IPS-NIHi7 (cell line): Measurements from ENCODE around the gene PAN3.
"Not testable (repeated sequence)": the region's sequence is repeated elsewhere in the genome, so short reads cannot be mapped to it uniquely, and the experiment has no call there.

Experiments
- DNase-seq: peaks from one replicate; pipeline ENCODE4 v3.0.0; 2012; ENCODE audit warnings: mixed read lengths; ENCODE audit errors: extremely low spot score

PAN3 gene, protein sequence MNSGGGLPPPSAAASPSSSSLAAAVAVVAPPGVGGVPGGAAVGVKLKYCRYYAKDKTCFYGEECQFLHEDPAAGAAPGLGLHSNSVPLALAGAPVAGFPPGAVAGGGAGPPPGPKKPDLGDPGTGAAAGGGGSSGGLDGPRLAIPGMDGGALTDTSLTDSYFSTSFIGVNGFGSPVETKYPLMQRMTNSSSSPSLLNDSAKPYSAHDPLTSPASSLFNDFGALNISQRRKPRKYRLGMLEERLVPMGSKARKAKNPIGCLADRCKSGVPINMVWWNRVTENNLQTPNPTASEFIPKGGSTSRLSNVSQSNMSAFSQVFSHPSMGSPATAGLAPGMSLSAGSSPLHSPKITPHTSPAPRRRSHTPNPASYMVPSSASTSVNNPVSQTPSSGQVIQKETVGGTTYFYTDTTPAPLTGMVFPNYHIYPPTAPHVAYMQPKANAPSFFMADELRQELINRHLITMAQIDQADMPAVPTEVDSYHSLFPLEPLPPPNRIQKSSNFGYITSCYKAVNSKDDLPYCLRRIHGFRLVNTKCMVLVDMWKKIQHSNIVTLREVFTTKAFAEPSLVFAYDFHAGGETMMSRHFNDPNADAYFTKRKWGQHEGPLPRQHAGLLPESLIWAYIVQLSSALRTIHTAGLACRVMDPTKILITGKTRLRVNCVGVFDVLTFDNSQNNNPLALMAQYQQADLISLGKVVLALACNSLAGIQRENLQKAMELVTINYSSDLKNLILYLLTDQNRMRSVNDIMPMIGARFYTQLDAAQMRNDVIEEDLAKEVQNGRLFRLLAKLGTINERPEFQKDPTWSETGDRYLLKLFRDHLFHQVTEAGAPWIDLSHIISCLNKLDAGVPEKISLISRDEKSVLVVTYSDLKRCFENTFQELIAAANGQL

DNA sequence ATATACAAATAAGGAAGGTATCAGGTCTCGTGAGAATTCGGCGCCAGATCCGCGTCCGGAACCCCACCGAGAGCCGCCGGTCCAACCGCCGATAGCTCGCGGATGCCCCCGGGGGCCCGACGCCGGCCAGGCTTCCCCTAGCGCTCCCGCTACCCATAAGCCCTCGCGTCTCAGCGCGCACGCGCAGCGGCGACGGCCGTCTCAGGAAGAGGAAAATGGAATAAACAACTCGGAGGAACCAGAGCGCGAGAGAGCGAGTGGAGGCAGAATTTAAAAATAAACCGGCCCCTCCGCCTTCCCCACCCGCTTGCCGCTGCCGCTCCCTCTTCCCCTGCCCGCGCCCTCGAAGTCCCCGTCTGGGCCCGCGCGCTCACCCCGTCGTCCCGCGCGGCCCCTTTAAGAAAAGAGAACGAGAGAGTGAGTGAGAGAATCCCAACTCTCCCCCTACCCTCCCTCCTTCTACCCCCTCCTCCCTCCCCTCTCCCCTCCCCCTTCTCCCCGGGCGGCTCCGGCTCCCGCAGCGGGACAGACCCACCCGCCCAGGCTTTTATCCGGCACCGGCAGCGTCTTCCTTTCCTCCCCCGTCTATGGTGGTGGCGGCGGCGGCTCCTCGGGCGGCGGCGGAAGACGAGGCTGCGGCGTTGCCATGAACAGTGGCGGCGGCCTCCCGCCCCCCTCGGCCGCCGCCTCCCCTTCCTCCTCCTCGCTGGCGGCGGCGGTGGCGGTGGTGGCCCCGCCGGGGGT, at the start of gene PAN3:
Gene PAN3, plus strand, starts transcription at position 534 of the 744 bp plus-strand sequence. Its CDS starts 113 bp downstream, at position 647.
- DNase-seq, result peak; percentile 88

DNA sequence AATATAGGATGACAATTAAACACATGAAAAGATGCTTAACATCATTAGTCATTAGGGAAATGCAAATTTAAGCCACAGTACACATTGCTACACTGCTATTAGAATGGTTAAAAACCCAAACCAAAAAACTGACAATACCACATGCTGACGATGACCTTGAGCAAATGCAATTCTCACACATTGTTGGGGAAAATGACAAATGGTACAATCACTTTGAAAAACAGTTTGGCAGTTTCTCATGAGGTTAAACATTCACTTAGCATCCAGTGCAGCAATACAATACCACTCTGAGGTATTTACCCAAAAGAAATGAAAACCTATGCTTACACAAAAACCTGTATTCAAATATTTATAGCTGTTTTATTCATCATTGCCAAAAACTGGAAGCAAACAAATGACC, 49.3 kb upstream of the PAN3 start:
- no peak for DNase-seq

DNA sequence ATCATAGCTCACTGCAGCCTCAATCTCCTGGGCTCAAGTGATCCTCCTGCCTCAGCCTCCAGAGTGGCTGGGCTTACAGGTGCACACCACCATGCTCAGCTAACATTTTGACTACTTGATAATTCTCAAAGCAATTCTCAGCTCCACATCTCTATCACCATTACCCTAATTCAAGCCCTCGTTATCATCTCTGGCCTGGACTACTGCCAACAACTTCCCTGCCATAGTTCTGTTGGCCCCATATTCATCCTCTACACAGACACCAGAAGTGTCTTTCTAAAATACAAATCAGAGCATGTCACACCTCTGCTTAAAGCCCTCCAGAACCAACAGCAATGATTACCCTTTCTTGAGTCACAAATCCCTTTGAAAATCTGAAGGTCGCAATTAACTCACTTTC, 45.9 kb upstream of the PAN3 start:
- DNase-seq, result no peak

DNA sequence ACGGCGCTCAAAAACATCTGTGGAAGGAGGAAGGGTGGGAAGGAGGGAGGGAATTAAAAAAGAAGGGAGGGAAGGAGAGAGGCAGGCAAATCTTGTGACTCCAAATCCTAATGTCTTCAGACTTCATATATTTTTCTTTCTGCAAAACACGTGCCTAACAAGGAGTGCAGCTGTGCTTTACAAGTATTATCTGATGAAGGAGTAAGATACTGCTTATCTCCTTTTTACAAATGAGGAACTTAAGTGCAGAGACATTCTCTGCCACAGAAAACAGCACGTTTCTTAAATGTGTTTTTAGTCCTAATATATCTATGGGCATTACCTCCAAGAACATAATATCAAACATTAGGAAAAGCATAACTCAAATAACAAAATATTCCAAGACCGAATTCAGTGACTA, 44.5 kb upstream of the PAN3 start:
- no peak for DNase-seq

DNA sequence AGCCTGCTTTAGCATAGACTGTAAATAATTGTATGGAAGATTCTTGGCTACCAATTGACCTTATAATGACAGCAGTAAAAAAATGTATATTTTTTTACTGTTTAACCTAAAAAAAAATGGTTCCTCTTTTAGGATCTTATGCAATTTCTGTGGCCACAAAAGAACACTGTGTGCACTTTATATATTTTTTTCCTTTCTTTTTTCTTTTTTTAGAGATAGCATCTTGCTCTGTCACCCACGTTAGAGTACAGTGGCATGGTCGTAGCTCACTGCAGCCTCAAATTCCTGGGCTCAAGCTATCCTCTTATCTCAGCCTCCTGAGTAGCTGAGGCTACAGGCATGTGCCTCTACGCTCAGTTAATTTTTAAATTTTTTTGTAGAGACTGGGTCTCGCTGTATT, 44.0 kb upstream of the PAN3 start:
- no peak for DNase-seq

DNA sequence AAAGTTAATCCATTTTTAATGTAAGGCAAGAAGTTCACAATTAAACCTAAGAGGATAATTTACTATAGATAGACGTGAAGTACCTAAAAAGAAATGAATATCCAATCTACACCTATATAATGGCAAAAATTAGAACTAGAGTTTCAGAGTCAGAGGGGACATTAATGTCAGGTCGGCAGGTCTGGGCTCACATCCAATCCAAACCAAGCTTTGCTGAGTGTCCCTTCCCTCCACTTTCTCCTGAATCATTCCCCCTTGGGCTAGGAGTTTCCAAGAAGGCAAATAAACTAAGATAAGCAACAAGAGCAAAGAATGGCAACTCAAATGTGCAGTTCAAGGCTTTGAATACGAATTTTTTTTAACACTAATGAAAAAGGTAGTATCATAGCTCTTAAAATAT, 40.8 kb upstream of the PAN3 start:
- no peak for DNase-seq

DNA sequence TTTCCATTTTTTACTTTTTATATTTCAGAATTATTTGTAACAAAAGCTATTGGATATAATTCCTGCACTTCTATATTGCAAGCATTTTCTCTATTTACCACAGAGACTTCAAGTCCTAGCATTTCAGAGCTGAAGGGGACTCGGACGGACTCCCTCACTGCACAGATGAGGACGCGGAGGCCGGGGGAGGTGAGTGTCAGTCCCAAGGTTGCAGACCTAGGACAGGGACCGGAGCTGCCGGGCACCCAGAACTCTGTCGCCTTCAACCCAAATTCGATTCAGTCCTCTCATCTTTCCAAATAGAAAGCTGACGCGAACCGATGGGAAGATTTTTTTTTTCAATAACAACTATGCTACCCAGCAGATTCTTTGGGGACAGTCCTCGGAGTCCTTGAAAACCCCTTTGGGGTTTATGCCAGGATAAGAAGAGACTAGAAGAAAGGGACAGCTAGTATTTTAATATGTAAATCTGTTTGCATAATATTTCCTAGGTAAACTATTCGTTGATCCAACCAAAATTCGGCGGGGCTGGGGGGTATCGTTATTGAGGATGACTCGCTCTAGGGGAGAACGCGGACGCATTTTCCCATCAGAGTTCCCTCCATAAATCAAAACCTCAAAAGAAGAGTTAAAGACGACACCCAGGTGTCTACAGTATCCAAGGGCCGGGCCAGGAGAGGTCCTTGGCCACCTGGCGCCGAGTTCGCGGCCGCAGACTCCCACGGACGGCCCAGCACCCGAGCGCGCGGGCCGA, 38.8 kb upstream of the PAN3 start:
- DNase-seq, result peak; percentile 23

DNA sequence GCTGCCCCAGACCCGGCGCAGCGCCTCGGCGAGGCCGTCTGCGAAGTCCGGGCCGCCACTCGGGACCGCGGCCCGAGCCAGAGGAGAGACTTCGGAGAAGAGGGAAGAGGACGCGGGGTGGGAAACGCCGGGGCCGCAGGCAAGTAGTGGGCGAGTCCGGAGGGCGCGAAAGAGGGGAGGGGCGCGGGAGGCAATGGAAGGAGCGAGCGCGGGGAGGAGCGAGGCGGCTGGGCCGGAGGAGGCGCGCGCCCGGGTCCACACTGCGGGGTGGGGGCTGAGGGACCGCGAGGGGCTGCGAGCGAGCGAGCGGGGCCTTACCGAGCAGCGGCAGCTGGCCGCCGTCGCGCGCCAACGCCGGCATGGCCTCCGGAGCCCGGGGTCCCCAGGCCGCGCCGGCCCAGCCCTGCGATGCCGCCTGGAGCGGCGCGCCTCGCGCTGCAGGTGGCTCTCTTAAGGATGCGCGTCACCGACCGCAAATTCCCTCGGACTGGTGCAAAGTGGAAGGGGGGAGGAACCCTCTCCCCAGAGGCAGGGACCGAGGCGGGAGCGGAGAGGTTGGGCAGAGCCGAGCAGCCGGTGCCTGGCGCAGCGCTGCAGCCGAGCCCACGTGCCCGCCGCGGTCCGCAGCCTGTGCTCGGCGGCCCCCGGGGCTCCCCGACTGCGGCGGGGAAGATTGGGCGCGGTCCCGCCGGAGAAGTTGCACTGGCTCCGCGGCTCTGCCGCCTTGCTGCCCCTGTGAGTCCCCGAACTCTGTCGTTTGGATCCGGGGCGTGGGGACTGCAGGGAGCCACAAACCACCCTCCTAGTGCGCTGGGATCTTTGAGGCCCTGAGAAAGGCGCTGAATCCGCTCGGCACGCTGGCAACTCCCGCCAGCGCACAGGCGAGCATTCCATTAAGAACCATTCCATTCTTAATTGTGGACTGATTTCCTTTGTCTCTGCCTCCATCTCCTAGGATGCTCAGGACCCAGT, 37.9 kb upstream of the PAN3 start, which contains the start of gene FLT3:
Gene FLT3, minus strand, starts transcription at position 427 of the 972 bp plus-strand sequence. Its CDS starts 66 bp downstream, at position 361.
- peak; percentile 83 for DNase-seq

DNA sequence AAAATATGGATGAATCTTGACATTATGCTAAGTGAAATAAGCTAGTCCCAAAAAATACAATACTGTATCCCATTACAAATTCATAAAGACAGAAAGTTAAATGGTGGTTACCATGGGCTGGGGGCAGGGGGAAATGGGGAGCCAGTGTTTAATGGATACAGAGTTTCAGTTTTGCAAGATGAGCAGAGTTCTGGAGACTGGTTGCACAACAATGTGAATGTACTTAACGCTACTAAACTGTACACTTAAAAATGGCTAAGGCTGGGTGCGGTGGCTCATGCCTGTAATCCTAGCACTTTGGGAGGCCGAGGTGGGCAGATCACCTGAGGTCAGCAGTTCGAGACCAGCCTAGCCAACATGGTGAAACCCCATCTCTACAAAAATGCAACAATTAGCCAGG, 36.5 kb upstream of the PAN3 start:
- DNase-seq, result not testable (repeated sequence)

DNA sequence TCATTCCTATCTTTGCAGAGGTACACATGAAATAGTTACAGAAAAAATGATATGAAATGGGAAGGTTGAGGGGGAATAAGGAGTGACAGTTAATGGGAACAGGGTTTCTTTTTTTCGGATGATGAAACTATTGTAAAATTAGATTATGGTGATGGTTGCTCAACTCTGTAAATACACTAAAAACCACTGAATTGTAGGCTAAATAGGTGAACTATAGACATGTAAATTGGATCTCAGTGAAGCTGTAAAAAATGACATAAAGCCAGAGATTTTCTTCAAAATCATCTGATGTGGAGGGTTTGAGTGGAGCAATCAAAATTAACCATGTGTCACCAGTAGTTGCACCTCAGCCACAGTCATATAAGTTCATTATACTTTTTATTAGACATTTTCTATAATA, 31.4 kb upstream of the PAN3 start:
- no peak for DNase-seq

DNA sequence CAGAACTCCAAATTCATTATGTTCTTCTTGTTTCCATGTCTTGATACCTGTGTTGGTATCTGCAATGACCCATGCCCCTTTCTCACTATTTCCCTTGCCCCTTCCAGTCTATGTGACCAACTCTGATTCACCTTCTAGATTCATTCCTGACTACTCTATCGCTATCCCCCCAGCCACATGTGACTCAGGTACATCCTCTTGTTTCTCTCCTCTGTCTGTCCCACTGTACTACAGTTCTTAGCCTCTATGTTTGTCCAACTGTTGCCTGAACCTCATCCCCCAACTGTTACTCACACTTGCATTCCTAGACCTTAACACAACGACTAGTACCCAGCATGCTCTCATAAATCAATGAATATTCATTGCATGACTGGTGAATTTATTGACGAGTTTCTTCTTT, 27.9 kb upstream of the PAN3 start:
- no peak for DNase-seq

DNA sequence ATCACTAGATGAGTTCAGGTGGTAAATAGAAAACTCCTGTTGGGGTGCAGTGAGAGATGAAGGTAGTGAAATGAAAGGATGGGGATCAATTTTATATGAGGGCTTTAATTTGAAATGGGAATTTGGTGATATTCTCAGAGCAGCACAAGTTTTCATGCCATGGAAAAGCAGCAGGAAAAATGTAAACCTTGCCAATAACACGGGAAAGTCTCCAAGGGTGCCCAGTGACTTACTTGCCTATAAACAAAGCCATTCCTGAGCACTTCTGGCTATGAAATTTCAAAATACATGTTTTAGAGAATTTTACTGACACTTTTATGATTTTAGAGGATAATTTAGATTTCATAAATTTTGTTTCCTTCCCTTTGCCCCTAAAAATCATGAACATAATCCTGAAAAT, 21.6 kb upstream of the PAN3 start:
- no peak for DNase-seq

DNA sequence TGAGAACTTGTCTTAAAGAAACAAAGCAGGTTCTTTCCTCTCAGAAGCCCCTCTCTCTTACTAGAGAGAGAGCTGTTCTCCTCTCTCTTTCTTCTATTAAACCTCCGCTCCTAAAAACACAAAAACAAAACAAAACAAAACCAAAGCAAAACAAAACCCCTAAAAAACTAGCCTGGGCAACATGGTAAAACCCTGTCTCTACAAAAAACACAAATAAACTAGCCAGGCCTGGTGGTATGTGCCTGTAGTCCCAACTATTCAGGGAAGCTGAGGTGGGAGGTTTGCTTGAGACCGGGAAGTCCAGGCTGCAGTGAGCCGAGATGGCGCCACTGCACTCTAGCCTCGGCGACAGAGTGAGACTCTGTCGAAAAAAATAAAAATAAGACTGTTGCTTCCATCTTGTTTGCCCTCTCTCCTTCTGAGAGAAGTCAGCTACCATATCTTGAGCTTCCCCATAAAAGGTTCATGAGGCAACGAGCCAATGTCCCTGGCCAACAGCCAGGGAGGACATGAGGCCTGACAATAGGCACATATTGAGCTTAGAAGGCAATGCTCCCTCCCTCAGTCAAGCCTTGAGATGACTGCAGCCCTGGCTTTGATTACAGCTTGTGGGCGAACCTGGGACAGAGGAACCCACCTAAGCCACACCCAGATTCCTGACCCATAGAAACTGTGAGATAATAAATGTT, 20.5 kb upstream of the PAN3 start:
- DNase-seq, result no peak

DNA sequence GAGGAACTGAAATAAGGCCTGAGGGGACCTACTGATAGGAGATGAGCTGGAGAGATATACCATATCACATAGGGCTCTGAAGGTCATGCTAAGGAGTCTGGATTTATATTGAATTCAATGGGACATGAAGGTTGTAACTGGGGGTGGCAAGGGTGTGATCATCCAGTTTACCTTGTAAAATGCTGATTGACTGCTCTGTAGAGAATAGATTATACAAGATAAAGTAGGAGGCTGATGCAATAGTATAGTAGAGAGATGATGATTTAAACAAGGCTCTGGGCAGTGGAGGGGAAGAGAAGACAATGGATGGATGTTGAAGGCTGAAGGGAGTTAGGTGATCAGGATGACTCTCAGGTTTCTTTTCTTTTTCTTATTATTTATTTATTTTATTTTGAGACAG, 18.0 kb upstream of the PAN3 start:
- no peak for DNase-seq

DNA sequence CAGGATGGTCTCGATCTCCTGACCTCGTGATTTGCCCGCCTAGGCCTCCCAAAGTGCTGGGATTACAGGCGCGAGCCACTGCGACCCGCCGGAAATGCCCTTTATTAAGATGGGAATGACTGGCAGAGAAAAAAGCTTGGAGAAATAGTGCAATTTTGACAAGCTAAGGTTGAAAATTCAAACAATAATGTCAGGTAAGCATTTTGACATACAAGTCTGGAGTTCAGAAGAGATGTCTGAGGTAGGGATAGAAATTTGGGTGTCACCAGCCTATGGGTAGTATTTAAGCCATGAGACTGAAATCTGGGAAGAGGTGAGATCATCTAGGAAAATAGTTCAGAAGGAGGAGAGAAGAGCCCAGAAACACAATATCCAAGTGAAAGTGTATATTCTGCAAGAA, 17.1 kb upstream of the PAN3 start:
- DNase-seq, result no peak

DNA sequence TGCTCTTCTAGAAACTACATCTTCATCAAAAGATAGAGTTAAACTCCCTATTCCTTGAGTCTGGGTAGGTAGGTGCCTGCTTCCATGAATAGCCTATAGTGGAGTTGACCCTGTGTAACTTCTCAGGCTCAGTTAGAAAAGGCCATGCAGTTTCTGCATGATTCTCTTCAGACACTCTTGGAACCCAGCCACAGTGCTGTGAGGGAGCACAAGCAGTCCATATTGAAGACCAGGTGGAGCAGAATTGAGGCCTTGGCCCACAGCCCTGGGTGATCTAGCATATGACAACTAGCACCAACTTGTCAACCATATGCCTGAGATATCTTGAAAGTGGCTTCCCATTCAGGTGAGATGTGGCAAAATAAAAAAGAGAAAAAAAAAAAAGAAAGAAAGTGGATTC, 10.3 kb upstream of the PAN3 start:
- no peak for DNase-seq

DNA sequence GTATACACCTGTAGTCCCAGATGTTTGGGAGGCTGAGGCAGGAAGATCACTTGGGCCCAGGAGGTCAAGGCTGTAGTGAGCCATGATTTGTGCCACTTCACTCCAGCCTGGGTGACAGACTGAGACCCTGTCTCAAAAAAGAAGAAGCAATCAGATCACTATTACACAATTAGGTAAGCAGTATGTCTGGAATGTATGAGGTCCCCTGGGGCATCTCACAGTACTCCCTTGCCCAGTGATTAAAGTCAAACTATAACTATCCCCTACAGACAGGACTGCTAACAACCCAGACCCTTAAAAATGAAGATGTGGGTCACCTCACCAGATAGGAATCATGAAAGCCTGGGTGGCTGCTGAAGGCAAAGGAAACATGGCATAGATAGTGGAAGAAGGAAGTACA, 9.4 kb upstream of the PAN3 start:
- no peak for DNase-seq

DNA sequence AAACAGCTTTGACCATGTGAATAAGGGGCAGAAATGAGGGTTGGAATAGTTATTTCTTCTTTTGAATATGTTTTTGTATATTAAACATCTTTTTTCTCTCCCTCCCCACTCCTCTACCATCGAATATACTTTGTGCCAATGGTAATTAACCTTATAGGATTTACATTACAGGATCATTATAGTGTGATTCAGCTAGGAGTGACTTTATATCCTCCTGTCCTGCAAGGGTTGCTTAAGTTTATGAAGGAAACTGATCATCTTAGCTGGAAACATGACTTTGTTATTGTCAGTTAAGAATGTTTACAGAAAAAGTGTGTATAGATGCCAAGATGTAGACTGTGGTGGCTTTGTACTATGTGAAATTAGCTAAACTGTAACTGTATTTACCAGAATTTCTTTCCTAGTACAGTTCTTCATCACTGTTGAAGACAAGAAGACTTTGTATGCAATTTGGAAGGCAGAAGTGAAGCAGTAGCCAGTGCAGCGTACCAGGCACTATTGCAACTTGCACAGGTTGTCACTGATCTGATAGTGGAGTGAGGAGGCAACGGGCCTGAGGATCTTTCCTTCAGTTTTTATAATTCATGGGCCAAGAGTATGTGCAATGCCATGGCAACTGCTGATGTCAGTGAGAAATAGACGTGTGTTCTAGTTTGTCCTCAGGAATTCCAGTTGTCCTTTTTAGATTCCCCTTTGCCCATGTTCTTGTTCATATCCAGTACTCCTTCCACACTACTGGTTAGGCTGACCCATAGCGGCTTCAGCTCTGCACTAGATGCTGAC, 8.2 kb upstream of the PAN3 start:
- DNase-seq, result no peak

DNA sequence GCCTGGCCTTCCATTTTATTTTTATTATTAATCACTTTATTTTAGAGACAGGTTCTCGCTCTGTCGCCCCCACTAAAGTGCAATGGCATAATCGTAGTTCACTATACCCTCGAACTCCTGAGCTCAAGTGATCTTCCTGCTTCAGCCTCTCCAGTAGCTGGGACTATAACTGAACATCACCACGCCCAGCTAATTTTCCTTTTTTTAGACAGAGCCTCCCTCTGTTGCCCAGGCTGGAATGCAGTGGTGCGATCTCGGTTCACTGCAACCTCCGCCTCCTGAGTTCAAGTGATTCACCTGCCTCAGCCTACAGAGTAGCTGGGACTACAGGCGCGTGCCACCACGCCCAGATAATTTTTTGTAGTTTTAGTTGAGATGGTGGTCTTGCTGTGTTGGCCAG, 6.7 kb upstream of the PAN3 start:
- no peak for DNase-seq
